PC-9 (cell line): Measurements from ENCODE around the gene RCN1. TPM values are rescaled to one million over a fixed set of nuclear protein-coding genes. Genes with fewer than 3 reads are reported as not detected.

Experiments
- BruUV-seq: library from RNA; stranded (reverse); fragments of 400-500 nt; replicated peaks from 2 replicates; lab custom pipeline; 2021; lab: Mats Ljungman, UMichigan
- CTCF ChIA-PET: fragments of 300-600 bp; sonication (Branson Sonifier 250); formaldehyde crosslinking; loops from one replicate; lab custom pipeline; 2022; ENCODE audit warnings: antibody characterized with exemption; lab: Charles Lee
- POLR2A ChIA-PET: fragments of 300-600 bp; sonication (Branson Sonifier 250); formaldehyde crosslinking; loops from one replicate; lab custom pipeline; 2022; ENCODE audit warnings: antibody characterized with exemption; ENCODE audit not compliant: unreplicated experiment; lab: Charles Lee
- DNase-seq, 2 experiments: peaks; one replicate each; pipeline versions ENCODE4 v3.0.0 to v3.0.0-alpha.2; 2015 to 2022; ENCODE audit warnings: mixed read lengths in 1 of 2
- H2AFZ ChIP-seq: fragments of 200-600 bp; sonication (generic); 2 replicates; pipeline ENCODE4 v1.8.1; 2017; ENCODE audit warnings: antibody characterized with exemption
- H3F3A ChIP-seq: fragments of 200-600 bp; sonication (generic); 2 replicates; pipeline ENCODE4 v1.8.1; 2017; ENCODE audit warnings: antibody characterized with exemption, mild to moderate bottlenecking, low read depth; ENCODE audit not compliant: insufficient read depth
- H3K27ac ChIP-seq: fragments of 200-600 bp; sonication (generic); 2 replicates; pipeline ENCODE4 v1.6.1; 2016; ENCODE audit warnings: mixed run types
- H3K27me3 ChIP-seq: fragments of 200-600 bp; sonication (generic); 2 replicates; pipeline ENCODE4 v1.6.1; 2016; ENCODE audit warnings: low read depth, mixed run types; ENCODE audit not compliant: insufficient read depth
- H3K36me3 ChIP-seq: fragments of 200-600 bp; sonication (generic); 2 replicates; pipeline ENCODE4 v1.6.1; 2016; ENCODE audit warnings: low read depth, mixed run types
- H3K4me1 ChIP-seq: fragments of 200-600 bp; sonication (generic); replicated peaks from 2 replicates; pipeline ENCODE4 v1.6.1; 2016; ENCODE audit warnings: mixed run types; ENCODE audit not compliant: insufficient read depth
- H3K4me2 ChIP-seq: fragments of 200-600 bp; sonication (generic); 2 replicates; pipeline ENCODE4 v1.6.1; 2017; ENCODE audit warnings: mixed run types
- H3K4me3 ChIP-seq: fragments of 200-600 bp; sonication (generic); 2 replicates; pipeline ENCODE4 v1.6.1; 2016; ENCODE audit warnings: mixed run types
- H3K79me2 ChIP-seq: fragments of 200-600 bp; sonication (generic); 2 replicates; pipeline ENCODE4 v1.6.1; 2017; ENCODE audit warnings: low read depth, mixed run types
- H3K9me2 ChIP-seq: fragments of 200-600 bp; sonication (generic); 2 replicates; pipeline ENCODE4 v1.8.1; 2017; ENCODE audit warnings: mild to moderate bottlenecking; ENCODE audit not compliant: insufficient read depth
- H3K9me3 ChIP-seq: fragments of 200-600 bp; sonication (generic); 2 replicates; pipeline ENCODE4 v1.8.1; 2016; ENCODE audit warnings: low read depth; ENCODE audit not compliant: insufficient read depth
- H4K20me1 ChIP-seq: fragments of 200-600 bp; sonication (generic); 2 replicates; pipeline ENCODE4 v1.8.1; 2017; ENCODE audit not compliant: insufficient read depth
- CTCF ChIP-seq: fragments of 200-600 bp; sonication (generic); conservative IDR thresholded peaks from 2 replicates; pipeline ENCODE4 v1.6.1; 2017; ENCODE audit warnings: mixed run types, antibody characterized with exemption, mild to moderate bottlenecking, moderate library complexity
- EZH2 ChIP-seq: fragments of 200-600 bp; sonication (generic); IDR thresholded peaks from 2 replicates; pipeline ENCODE4 v1.8.0; 2017; ENCODE audit warnings: antibody characterized with exemption, low read depth
- intact Hi-C: fragments of 100-400 bp; cut with micrococcal nuclease; formaldehyde crosslinking; loops from one replicate; pipeline ENCODE4 v1.10.0; 2022; ENCODE audit not compliant: unreplicated experiment
- total RNA-seq: library from RNA; stranded (reverse); gene quantifications from 2 replicates; pipeline ENCODE4 v1.2.3, GENCODE V29; 2021

Gene RCN1
- total RNA-seq, 1 experiment from 2014 or later, result 206 TPM

GRCh38 chr11:32105871-32106560, 15.1 kb downstream of the RCN1 start:
- Histone ChIP-seq H3K4me1 (peaks cover 26% of the 10 kb centered on the region), H2AFZ (no peak overlapping the region), H3K27me3 (no peaks in the 10 kb centered on the region), H3K4me3 (no peak overlapping the region), H4K20me1 (peaks cover 23% of the 10 kb centered on the region), H3K36me3 (peaks cover 31% of the 10 kb centered on the region), H3K79me2 (no peaks in the 10 kb centered on the region), H3K27ac (no peak overlapping the region), H3K9me2 (no peaks in the 10 kb centered on the region), H3K9me3 (peaks cover 3% of the 10 kb centered on the region; the same call in 1 of the 2 replicates), H3F3A (peaks cover 75% of the 10 kb centered on the region), H3K4me2 (no peak overlapping the region)
- no TSS peak for BruUV-seq
- peak in 1 of 2 experiments; percentile 32 for DNase-seq
- ChIA-PET CTCF (no interaction called here), POLR2A (no interaction called here)
- TF ChIP-seq EZH2 (no peak), CTCF (no peak)
- intact Hi-C loops, result loop anchor here (5.0 kb wide), 1 partner anchor 709 kb away; no protein-coding TSS in a partner anchor

DNA sequence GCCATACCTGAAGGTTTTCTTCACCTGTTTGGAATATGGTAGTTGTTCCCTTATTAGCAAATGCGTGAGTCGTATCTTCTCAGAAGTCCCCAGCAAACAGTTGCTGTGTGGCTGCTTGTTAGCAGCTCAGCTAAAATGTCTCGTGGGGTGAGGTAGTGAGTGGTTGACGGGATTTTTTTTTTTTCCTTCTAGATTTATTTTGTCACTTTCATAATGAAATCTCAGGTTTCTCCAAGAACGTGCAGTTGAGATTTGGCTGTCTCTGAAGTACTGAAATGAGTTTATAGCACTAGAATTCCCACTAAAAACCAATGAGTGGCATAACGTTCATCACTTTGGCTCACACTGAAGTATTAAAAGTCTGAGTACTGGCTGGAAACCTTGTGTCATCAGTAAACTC, 16.8 kb downstream of the RCN1 start:
- POLR2A ChIA-PET, result no interaction called here

GRCh38 chr11:32108576-32108975, 17.7 kb downstream of the RCN1 start:
- ChIA-PET CTCF (no interaction called here), POLR2A (no interaction called here)
- Histone ChIP-seq H3K9me3 (peaks cover 9% of the 10 kb centered on the region; the same call in 1 of the 2 replicates), H3K4me3 (no peak overlapping the region), H3F3A (peaks cover 57% of the 10 kb centered on the region), H4K20me1 (0 out of 2 replicates have a peak, but pooled peaks cover 3% of the 10 kb centered on the region), H3K4me2 (peak overlapping the region; percentile 73), H3K4me1 (peaks cover 26% of the 10 kb centered on the region), H2AFZ (no peak overlapping the region), H3K27me3 (no peaks in the 10 kb centered on the region), H3K9me2 (no peaks in the 10 kb centered on the region), H3K27ac (peak overlapping the region; percentile 92), H3K79me2 (no peaks in the 10 kb centered on the region), H3K36me3 (peaks cover 6% of the 10 kb centered on the region; the same call in 1 of the 2 replicates)
- no TSS peak for BruUV-seq
- peak in 1 of 2 experiments; percentile 57 for DNase-seq
- intact Hi-C loops, result loop anchor here (5.0 kb wide), 1 partner anchor 711 kb away; no protein-coding TSS in a partner anchor
- no peak for TF ChIP-seq CTCF
- no peak for TF ChIP-seq EZH2

More for the DNA sequence above, 16.8 kb downstream of the RCN1 start:
- Histone ChIP-seq H3F3A (peaks cover 66% of the 10 kb centered on the region), H4K20me1 (peaks cover 9% of the 10 kb centered on the region; the same call in 1 of the 2 replicates), H3K9me3 (peaks cover 9% of the 10 kb centered on the region; the same call in 1 of the 2 replicates), H3K4me3 (no peak overlapping the region), H3K79me2 (no peaks in the 10 kb centered on the region), H3K27me3 (no peaks in the 10 kb centered on the region), H3K27ac (no peak overlapping the region), H3K4me1 (peaks cover 26% of the 10 kb centered on the region), H3K9me2 (no peaks in the 10 kb centered on the region), H2AFZ (no peak overlapping the region), H3K36me3 (peaks cover 15% of the 10 kb centered on the region), H3K4me2 (no peak overlapping the region)
- intact Hi-C loops, result loop anchor here (5.0 kb wide), 1 partner anchor 710 kb away; no protein-coding TSS in a partner anchor
- DNase-seq, result peak in 1 of 2 experiments; percentile 35
- BruUV-seq, result no TSS peak
- CTCF ChIA-PET, result no interaction called here
- TF ChIP-seq EZH2 (no peak), CTCF (no peak)
